ENCODE results near the gene PDGFC.

The PDGFC gene

GRCh38 chr4:156729416-156729815, 242.2 kb downstream of the PDGFC start:
- no peak for FAIRE-seq

- FAIRE-seq, result no peak
Measured at GRCh38 chr4:156725257-156725656, 246.3 kb downstream of the PDGFC start.

GRCh38 chr4:156723951-156724668, 247.5 kb downstream of the PDGFC start:
- no peak for FAIRE-seq

GRCh38 chr4:156718226-156718625, 253.4 kb downstream of the PDGFC start:
- no peak for FAIRE-seq

- FAIRE-seq, result no peak
Measured at GRCh38 chr4:156711193-156711590, 260.4 kb downstream of the PDGFC start.
